ENCODE results near the gene RAD51B.

- TF ChIP-seq CTCF (IDR thresholded peaks at IDR 0.05) (no peak), POLR2A (IDR thresholded peaks at IDR 0.05) (no peak), POLR2AphosphoS5 (IDR thresholded peaks at IDR 0.05) (no peak)
Measured at GRCh38 chr14:68215629-68216028, 396.1 kb downstream of the RAD51B start.
